Aorta (tissue), 5 donors: ENCODE data around the gene RBBP9. TPM values are rescaled to one million over a fixed set of nuclear protein-coding genes. Genes with fewer than 3 reads are reported as not detected.
"Not testable (repeated sequence)": the region's sequence is repeated elsewhere in the genome, so short reads cannot be mapped to it uniquely, and the experiment has no call there.

ENCODE experiments used
- ATAC-seq: fragments of 200-7000 bp; cut with Tn5 transposase; one replicate; pipeline ENCODE4 v1.9.1; 2022; ENCODE audit warnings: moderate library complexity; ENCODE audit not compliant: low FRiP score
- DNase-seq, 2 donors: peaks; one replicate each; pipeline ENCODE4 v3.0.0-alpha.2; 2020
- H3K27ac ChIP-seq, 2 donors: one replicate each; pipeline ENCODE4 v1.5.1; 2013; ENCODE audit warnings: low read length in 2 of 2, mild to moderate bottlenecking in 2 of 2, moderate library complexity in 2 of 2, control low read depth in 1 of 2, inconsistent platforms in 1 of 2, low read depth in 1 of 2
- H3K27me3 ChIP-seq, 2 donors: one replicate each; pipeline ENCODE4 v1.6.1; 2013; ENCODE audit warnings: control low read depth in 1 of 2, low read length in 1 of 2, mild to moderate bottlenecking in 1 of 2, moderate library complexity in 1 of 2; ENCODE audit not compliant: insufficient read depth in 2 of 2, control insufficient read depth in 1 of 2
- H3K36me3 ChIP-seq, 2 donors: one replicate each; pipeline ENCODE4 v1.6.1; 2013; ENCODE audit warnings: control low read depth in 1 of 2, low read length in 1 of 2, mild to moderate bottlenecking in 1 of 2; ENCODE audit not compliant: insufficient read depth in 2 of 2, control insufficient read depth in 1 of 2
- H3K4me1 ChIP-seq, 2 donors: one replicate each; pipeline ENCODE4 v1.6.1; 2013; ENCODE audit warnings: low read length in 2 of 2, control low read depth in 1 of 2, mild to moderate bottlenecking in 1 of 2, moderate library complexity in 1 of 2; ENCODE audit not compliant: insufficient read depth in 2 of 2, control insufficient read depth in 1 of 2
- H3K4me3 ChIP-seq, 2 donors: one replicate each; pipeline ENCODE4 v1.5.1; 2013; ENCODE audit warnings: low read length in 2 of 2, control low read depth in 1 of 2, mild to moderate bottlenecking in 1 of 2
- H3K9me3 ChIP-seq: one replicate; pipeline ENCODE4 v1.6.1; 2013; ENCODE audit warnings: mild to moderate bottlenecking, low read length; ENCODE audit not compliant: control insufficient read depth
- WGBS, 2 donors: extraction: QIAGEN DNeasy Blood & Tissue Kit; methylation state at CpG; one replicate each; pipeline ENCODE4 v1.1.7; 2013; 5-methylcytosine and 5-hydroxymethylcytosine counted together
- intact Hi-C, 2 donors: fragments of 100-400 bp; cut with DNase I; formaldehyde crosslinking; loops; one replicate each; pipeline versions ENCODE4 v1.14.2 to v1.15.0; 2022
- polyA plus RNA-seq, 2 donors: library from polyadenylated mRNA; stranded (reverse); fragments of 200-250 nt; gene quantifications; one replicate each; pipeline ENCODE4 v1.2.3, GENCODE V29; 2013
- total RNA-seq, 2 donors: library from RNA; stranded (reverse); fragmentation: NEBNext Ultra II Directional; extraction: Animal tissue kit (Norgen Biotek cat#: 25700); gene quantifications; one replicate each; pipeline ENCODE4 v1.2.1, GENCODE V29; 2021
- donor health status: healthy with polysubstance abuse.
- donor health status: Bipolar disorder and iron deficiency.
- donor health status: DM: no; HTN: no; CAD: no.
- donor health status: DM: no; HTN: no; CAD: no.
- donor health status: DM: yes; HTN: yes; CAD: no.

The RBBP9 gene
- total and polyA plus RNA-seq, 4 donors, result 8.4 to 17.7 (median 11.4) TPM

DNA sequence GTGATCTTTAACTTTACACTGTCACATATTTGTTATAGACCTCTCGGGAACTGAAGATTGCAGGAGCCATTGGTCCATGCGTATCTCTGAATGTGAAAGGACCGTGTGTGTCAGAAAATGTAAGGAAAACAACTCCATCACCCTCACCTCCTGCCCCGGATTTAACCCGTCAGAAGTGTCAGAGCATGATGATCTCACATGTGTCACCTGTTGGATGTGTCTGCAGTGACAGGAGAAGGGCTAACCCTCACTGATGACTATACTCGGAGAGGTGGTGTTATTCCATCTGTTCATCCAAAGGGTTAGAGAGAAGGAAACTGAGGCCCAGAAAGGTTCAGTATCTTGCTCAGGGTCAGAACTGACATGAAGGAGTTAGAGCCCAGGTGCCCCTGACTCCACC is 35.6 kb upstream of the RBBP9 start:
- 86 to 92% methylated on average over 6 of the region's 6 CpGs for WGBS, 2 donors
- no peak for ATAC-seq
- Histone ChIP-seq H3K9me3 (no peaks in the 10 kb centered on the region), H3K27me3 (no peaks in the 10 kb centered on the region), H3K4me3 (no peak overlapping the region), H3K4me1 (no peaks in the 10 kb centered on the region), H3K36me3 (peaks cover 23% of the 10 kb centered on the region in 2 donors), H3K27ac (no peak overlapping the region)
- intact Hi-C loops, result no loop called here
- no peak for DNase-seq

- no peaks in the 10 kb centered on the region for H3K9me3 ChIP-seq
- no peak overlapping the region for H3K4me3 ChIP-seq
- H3K27ac ChIP-seq, result no peak overlapping the region
- DNase-seq (no peak), ATAC-seq (no peak)
- intact Hi-C loops, result no loop called here
- no peaks in the 10 kb centered on the region for H3K4me1 ChIP-seq
- H3K36me3 ChIP-seq, result peaks cover 19 to 25% of the 10 kb centered on the region in 2 donors
- H3K27me3 ChIP-seq, result no peaks in the 10 kb centered on the region
These were observed 32.0 kb upstream of the RBBP9 start for GRCh38 chr20:18529041-18529440.

- intact Hi-C loops, result no loop called here
- H3K9me3 ChIP-seq, result no peaks in the 10 kb centered on the region
- no peak overlapping the region for H3K4me3 ChIP-seq
- H3K27ac ChIP-seq, result no peak overlapping the region
- peaks cover 14 to 21% of the 10 kb centered on the region in 2 donors for H3K36me3 ChIP-seq
- no peaks in the 10 kb centered on the region for H3K4me1 ChIP-seq
- WGBS, 2 donors, result 95 to 100% methylated on average over 2 of the region's 2 CpGs
- ATAC-seq (no peak), DNase-seq (no peak)
- no peaks in the 10 kb centered on the region for H3K27me3 ChIP-seq
These were observed 30.8 kb upstream of the RBBP9 start for GRCh38 chr20:18527836-18528235.

DNA sequence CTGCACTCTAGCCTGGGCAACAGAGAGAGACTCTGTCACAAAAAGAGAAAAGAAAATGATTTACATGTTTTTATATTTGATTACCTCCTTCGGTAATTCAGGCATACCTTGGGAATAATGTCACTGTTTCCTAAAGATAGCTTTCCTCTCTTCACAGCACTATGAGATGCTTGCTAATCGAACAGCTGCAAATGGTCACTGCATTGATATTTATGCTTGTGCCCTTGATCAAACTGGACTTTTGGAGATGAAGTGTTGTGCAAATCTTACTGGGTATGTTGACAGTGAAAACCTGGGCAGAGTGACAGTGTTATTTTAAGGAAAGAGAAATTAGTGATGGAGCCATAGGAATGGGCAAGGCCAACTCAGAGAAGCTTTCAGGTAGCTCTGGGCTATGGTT is 30.3 kb upstream of the RBBP9 start:
- WGBS, 2 donors, result 76 to 82% methylated on average over 2 of the region's 2 CpGs
- no peak for DNase-seq
- no peak for ATAC-seq
- H3K9me3 ChIP-seq, result no peaks in the 10 kb centered on the region
- H3K36me3 ChIP-seq, result peaks cover 10 to 18% of the 10 kb centered on the region in 2 donors
- no peak overlapping the region for H3K4me3 ChIP-seq
- H3K27ac ChIP-seq, result no peak overlapping the region
- intact Hi-C loops, result no loop called here
- no peaks in the 10 kb centered on the region for H3K27me3 ChIP-seq
- no peaks in the 10 kb centered on the region for H3K4me1 ChIP-seq

DNA sequence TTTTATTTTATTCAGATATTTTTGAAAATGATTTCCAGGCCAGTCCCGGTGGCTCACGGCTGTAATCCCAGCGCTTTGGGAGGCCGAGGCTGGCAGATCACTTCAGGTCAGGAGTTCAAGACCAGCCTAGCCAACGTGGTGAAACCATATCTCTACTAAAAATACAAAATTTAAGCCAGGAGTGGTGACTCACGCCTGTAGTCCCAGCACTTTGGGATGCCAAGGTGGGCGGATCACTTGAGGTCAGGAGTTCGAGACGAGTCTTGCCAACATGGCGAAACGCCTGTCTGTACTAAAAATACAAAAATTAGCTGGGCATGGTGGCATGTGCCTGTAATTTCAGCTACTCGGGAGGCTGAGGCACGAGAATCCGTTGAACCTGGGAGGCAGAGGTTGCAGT is 29.7 kb upstream of the RBBP9 start:
- ATAC-seq, DNase-seq, intact Hi-C loops, H3K9me3 ChIP-seq, H3K27me3 ChIP-seq, H3K4me3 ChIP-seq, H3K4me1 ChIP-seq, H3K27ac ChIP-seq: not testable (repeated sequence)
- peaks cover 9 to 18% of the 10 kb centered on the region in 2 donors for H3K36me3 ChIP-seq
- WGBS, 2 donors, result 68 to 69% methylated on average over 14 of the region's 14 CpGs

- peaks cover 9 to 13% of the 10 kb centered on the region in 2 donors for H3K36me3 ChIP-seq
- 92 to 94% methylated on average over 1 of the region's 1 CpG for WGBS, 2 donors
- H3K9me3 ChIP-seq, result no peaks in the 10 kb centered on the region
- intact Hi-C loops, result no loop called here
- no peaks in the 10 kb centered on the region for H3K4me1 ChIP-seq
- DNase-seq (no peak), ATAC-seq (no peak)
- H3K27ac ChIP-seq, result no peak overlapping the region
- no peaks in the 10 kb centered on the region for H3K27me3 ChIP-seq
- H3K4me3 ChIP-seq, result no peak overlapping the region
These were observed 27.6 kb upstream of the RBBP9 start for GRCh38 chr20:18524646-18525045.

DNA sequence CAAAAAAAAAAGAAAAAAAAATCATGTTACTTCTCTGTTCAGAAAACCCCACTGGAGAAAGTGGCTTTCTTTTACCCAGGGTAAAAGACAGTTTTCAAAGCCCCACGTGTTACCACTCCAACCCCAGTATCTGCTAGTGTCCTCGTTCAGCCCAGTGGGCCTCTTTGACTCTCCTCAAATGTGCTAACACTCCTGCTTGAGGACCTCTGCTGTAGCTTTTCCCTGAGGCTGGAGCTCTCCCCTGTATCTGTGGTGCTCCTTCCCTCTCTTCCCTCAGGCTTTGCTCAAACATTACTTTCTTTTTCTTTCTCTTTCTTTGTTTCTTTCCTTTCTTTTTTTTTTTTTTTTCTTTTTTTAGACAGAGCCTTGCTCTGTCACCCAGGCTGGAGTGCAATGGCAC is 26.0 kb upstream of the RBBP9 start:
- DNase-seq, result no peak
- intact Hi-C loops, result no loop called here
- Histone ChIP-seq H3K4me1 (no peaks in the 10 kb centered on the region), H3K9me3 (no peaks in the 10 kb centered on the region), H3K27me3 (no peaks in the 10 kb centered on the region), H3K4me3 (no peak overlapping the region), H3K27ac (no peak overlapping the region), H3K36me3 (peaks cover under 1 to 10% of the 10 kb centered on the region in 2 donors)
- WGBS, 2 donors, result 84 to 87% methylated on average over 2 of the region's 2 CpGs
- ATAC-seq, result no peak

DNA sequence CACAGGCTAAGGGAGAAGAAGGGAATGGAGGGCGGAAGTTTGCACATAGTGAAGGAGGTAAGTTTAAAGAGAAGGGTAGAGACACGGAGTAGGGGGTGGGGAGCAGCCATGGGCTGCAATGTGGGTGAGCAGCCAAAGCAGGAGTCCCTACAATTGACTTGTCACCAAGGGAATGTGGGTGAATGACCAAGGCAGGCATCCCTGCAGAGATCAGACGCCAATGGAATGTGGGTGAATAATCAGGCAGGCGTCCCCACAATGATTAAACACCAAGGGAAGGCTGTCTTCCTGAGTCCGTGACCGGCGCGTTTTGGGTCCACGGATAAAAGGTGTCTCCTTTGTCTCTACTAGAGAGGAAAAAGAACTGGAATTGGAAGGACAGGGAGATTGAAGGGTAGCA is 25.0 kb upstream of the RBBP9 start:
- ATAC-seq, H3K27me3 ChIP-seq, H3K9me3 ChIP-seq, DNase-seq, H3K36me3 ChIP-seq, H3K27ac ChIP-seq, H3K4me3 ChIP-seq, H3K4me1 ChIP-seq, intact Hi-C loops: not testable (repeated sequence)
- 92 to 94% methylated on average over 9 of the region's 9 CpGs for WGBS, 2 donors

DNA sequence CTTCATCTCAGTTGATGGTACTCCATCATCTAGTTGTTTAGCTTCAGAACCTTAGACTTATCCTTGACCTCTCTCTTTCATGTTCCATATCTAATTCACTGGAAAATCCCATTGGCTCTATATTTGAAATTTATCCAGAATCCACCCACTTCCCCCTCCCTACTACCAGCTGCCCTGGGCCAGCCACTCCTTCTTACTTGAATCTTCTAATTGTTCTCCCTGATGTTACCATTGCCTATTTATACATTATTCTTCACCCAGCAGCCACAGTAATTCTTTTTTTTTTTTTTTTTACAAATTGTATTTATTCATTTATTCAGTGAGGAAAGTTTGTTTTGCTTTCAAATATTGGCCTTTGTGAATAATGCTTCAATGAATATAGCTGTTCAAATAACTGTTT is 18.9 kb upstream of the RBBP9 start:
- Histone ChIP-seq H3K27me3 (no peaks in the 10 kb centered on the region), H3K27ac (no peak overlapping the region), H3K36me3 (peaks cover 0 to 3% of the 10 kb centered on the region in 2 donors), H3K4me3 (no peak overlapping the region), H3K4me1 (no peaks in the 10 kb centered on the region), H3K9me3 (no peaks in the 10 kb centered on the region)
- DNase-seq (no peak), ATAC-seq (no peak)
- intact Hi-C loops, result no loop called here
